Stimulated activated naive CD4-positive, alpha-beta T cell (primary cell): ENCODE data around the gene TRPC5OS.

Experiments
- DNase-seq, 6 experiments: peaks; one replicate each; lab custom pipeline; 2025; lab: John Stamatoyannopoulos, UW

Gene TRPC5OS

DNA sequence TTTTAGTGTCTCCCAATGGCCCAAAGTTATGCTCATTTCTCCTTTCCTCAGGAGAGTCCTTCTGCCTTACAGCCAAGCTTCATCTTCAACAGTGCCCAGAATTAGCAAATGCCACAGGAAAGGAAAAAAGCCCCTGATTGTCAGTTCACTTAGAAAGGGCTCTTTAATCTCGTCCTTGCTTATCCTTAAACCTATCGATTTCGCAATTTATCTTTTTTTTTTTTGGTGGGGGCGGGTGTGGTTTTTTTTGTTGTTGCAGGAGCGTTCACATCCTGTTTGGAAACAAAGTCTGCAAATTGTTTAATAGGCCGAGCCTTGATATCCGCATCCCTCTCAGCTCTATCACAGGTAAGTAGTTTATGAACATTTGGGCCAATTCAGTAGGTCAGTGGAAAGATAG lies 20.2 kb downstream of the TRPC5OS start:
- DNase-seq: no peak

DNA sequence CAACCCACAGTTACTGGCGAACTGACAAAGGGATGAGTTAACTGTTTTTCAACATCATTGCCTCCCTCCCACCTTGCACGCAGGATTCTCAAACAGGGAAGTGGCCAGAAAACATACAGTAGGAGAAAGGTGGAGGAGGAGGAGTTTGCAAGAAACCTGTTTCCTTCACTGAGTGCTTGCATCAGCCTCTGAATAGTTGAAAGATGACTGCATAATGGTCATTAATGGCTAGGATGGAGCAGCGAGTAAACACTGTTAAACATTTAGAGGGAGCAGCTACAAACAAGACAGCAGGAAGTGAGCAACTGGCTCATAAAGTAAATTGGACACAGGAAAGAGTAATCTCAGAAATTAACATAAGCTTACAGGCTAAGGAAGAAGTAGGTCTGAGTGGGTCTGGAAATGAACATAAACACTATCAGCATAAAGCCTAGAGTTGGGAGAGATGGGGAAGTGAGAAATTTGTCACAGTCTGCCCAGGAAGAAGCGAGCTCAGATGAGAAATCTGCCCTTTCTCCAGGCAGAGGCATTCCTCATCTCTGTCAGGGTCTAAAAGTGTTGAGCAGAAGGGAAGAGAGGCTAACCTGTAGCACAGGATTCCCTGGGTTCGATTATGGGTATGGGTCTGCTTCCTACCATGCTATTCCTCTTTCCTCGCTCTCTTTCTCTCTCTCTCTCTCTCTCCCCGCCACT lies 38.6 kb downstream of the TRPC5OS start:
- DNase-seq: no peak

DNA sequence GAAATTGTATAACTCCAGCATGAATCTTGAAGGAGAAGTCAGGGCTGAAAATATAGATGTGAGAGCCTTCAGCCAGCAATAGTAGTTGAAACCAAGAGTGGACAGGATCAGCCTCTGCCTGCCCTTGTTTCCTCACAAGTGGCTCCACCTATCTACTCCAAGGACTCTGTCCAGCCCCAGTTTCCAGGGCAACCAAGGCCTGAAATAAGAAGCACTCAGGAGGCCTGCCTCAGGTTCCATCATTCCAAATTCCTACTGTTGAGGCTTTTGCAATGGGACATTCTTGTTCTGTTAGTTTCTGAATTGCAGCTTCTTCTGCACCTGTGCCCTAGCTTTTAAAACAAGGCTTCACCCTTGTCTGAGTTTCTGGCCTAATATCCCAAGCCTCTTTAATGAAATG lies 41.6 kb downstream of the TRPC5OS start:
- DNase-seq: no peak

DNA sequence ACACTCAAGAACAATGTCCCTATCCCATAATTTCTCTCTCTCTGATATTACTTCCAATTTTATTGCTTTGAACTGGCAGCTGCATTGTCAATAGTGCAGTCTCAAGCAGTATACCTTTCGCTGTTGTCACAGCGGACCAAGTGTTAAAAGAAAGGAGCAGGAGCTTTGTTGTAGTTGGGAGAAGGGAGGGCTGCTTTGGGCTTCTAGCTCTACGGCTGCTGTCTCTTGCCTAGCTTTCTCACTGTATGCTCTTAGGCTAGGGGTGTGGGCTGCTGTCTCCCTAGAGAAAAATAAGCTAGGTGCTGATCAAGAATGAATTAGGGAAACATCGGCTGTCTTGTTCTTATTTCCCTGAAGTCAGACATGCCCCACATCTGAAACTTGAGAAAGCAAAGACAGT lies 52.5 kb downstream of the TRPC5OS start:
- DNase-seq: no peak
